Activated CD8-positive, alpha-beta memory T cell treated with anti-CD3 and anti-CD28 coated beads for 1 hour (primary cell): ENCODE measurements around the gene CEP63.

ENCODE experiments used
- DNase-seq, 2 donors: peaks; one replicate each; pipeline ENCODE4 v3.0.0-alpha.2; 2020; ENCODE audit warnings: low read depth in 1 of 2; ENCODE audit errors: extremely low read depth in 1 of 2

Gene CEP63

GRCh38 chr3:134623615-134624245, 137.9 kb downstream of the CEP63 start:
- DNase-seq, result no peak
